HAP-1 (cell line): ENCODE results near the gene GPLD1.
"Not testable (repeated sequence)": the region's sequence is repeated elsewhere in the genome, so short reads cannot be mapped to it uniquely, and the experiment has no call there.

Experiments used
- DNase-seq, 2 experiments: peaks; one replicate each; pipeline ENCODE4 v3.0.0-alpha.2; 2016 to 2020; ENCODE audit warnings: low spot score in 2 of 2
- H3K27me3 ChIP-seq: fragments of 250-450 bp; sonication (Bioruptor Pico); 2 replicates; pipeline ENCODE4 v1.5.1; 2020; ENCODE audit warnings: low read depth, mild to moderate bottlenecking, moderate library complexity
- H3K36me3 ChIP-seq: fragments of 250-450 bp; sonication (Bioruptor Pico); replicated peaks from 2 replicates; pipeline ENCODE4 v1.5.1; 2020; ENCODE audit warnings: mild to moderate bottlenecking
- H3K4me1 ChIP-seq: fragments of 250-450 bp; sonication (Bioruptor Pico); 2 replicates; pipeline ENCODE4 v1.5.1; 2020; ENCODE audit warnings: mild to moderate bottlenecking
- H3K4me3 ChIP-seq: fragments of 250-450 bp; sonication (Bioruptor Pico); 2 replicates; pipeline ENCODE4 v1.5.1; 2020; ENCODE audit warnings: mild to moderate bottlenecking, moderate library complexity
- H3K9me3 ChIP-seq: fragments of 250-450 bp; sonication (Bioruptor Pico); 2 replicates; pipeline ENCODE4 v1.5.1; 2020; ENCODE audit warnings: mild to moderate bottlenecking, moderate library complexity
- in situ Hi-C: fragments of 300-500 bp; cut with MboI; formaldehyde crosslinking; loops from 3 replicates; pipeline ENCODE4 v1.14.3; 2020; ENCODE audit warnings: low sequenced_read_pairs, inconsistent platforms, mixed read lengths

Gene GPLD1

GRCh38 chr6:24513602-24514001 lies 24.2 kb upstream of the GPLD1 start:
- in situ Hi-C loops, result no loop called here
- H3K27me3 ChIP-seq, result no peaks in the 10 kb centered on the region
- no peak for DNase-seq
- no peak overlapping the region for H3K4me3 ChIP-seq
- H3K36me3 ChIP-seq, result no peaks in the 10 kb centered on the region; the same call in 1 of the 2 replicates
- H3K9me3 ChIP-seq, result no peaks in the 10 kb centered on the region
- no peaks in the 10 kb centered on the region for H3K4me1 ChIP-seq

- in situ Hi-C loops, H3K4me3 ChIP-seq, H3K36me3 ChIP-seq, H3K4me1 ChIP-seq, H3K27me3 ChIP-seq, DNase-seq, H3K9me3 ChIP-seq: not testable (repeated sequence)
These were observed 22.6 kb upstream of the GPLD1 start for GRCh38 chr6:24511976-24512375.

- DNase-seq, result no peak
- in situ Hi-C loops, result no loop called here
- H3K36me3 ChIP-seq, result no peaks in the 10 kb centered on the region; the same call in 1 of the 2 replicates
These were observed 17.6 kb upstream of the GPLD1 start for GRCh38 chr6:24506814-24507520.

GRCh38 chr6:24504649-24505586 lies 15.5 kb upstream of the GPLD1 start:
- DNase-seq, result no peak
- no peaks in the 10 kb centered on the region; the same call in 1 of the 2 replicates for H3K4me1 ChIP-seq
- H3K9me3 ChIP-seq, result no peaks in the 10 kb centered on the region
- H3K4me3 ChIP-seq, result no peak overlapping the region
- in situ Hi-C loops, result no loop called here
- H3K27me3 ChIP-seq, result no peaks in the 10 kb centered on the region
- no peaks in the 10 kb centered on the region; the same call in none of the 2 replicates for H3K36me3 ChIP-seq

More at GRCh38 chr6:24506814-24507520, 17.6 kb upstream of the GPLD1 start:
- Histone ChIP-seq H3K27me3 (no peaks in the 10 kb centered on the region), H3K4me3 (no peak overlapping the region), H3K4me1 (no peaks in the 10 kb centered on the region; the same call in 1 of the 2 replicates), H3K9me3 (no peaks in the 10 kb centered on the region)

- Histone ChIP-seq H3K9me3 (no peaks in the 10 kb centered on the region), H3K36me3 (no peaks in the 10 kb centered on the region; the same call in none of the 2 replicates), H3K27me3 (no peaks in the 10 kb centered on the region), H3K4me1 (no peaks in the 10 kb centered on the region; the same call in 1 of the 2 replicates), H3K4me3 (no peak overlapping the region)
- in situ Hi-C loops, result no loop called here
- DNase-seq, result no peak
These were observed 14.9 kb upstream of the GPLD1 start for GRCh38 chr6:24504287-24504648.

- Histone ChIP-seq H3K9me3 (no peaks in the 10 kb centered on the region), H3K4me3 (no peak overlapping the region), H3K27me3 (no peaks in the 10 kb centered on the region), H3K4me1 (no peaks in the 10 kb centered on the region; the same call in 1 of the 2 replicates), H3K36me3 (no peaks in the 10 kb centered on the region; the same call in 1 of the 2 replicates)
- in situ Hi-C loops, result no loop called here
- no peak for DNase-seq
These were observed 12.5 kb upstream of the GPLD1 start for GRCh38 chr6:24501914-24502313.

GRCh38 chr6:24501374-24501773 lies 12.0 kb upstream of the GPLD1 start:
- Histone ChIP-seq H3K27me3 (no peaks in the 10 kb centered on the region), H3K36me3 (no peaks in the 10 kb centered on the region; the same call in 1 of the 2 replicates), H3K9me3 (no peaks in the 10 kb centered on the region), H3K4me1 (no peaks in the 10 kb centered on the region; the same call in 1 of the 2 replicates), H3K4me3 (no peak overlapping the region)
- in situ Hi-C loops, result no loop called here
- DNase-seq, result no peak

- in situ Hi-C loops, result no loop called here
- no peak for DNase-seq
- Histone ChIP-seq H3K9me3 (no peaks in the 10 kb centered on the region), H3K27me3 (no peaks in the 10 kb centered on the region), H3K4me3 (no peak overlapping the region), H3K36me3 (no peaks in the 10 kb centered on the region; the same call in 1 of the 2 replicates), H3K4me1 (no peaks in the 10 kb centered on the region; the same call in none of the 2 replicates)
These were observed 11.3 kb upstream of the GPLD1 start for GRCh38 chr6:24500683-24501082.

GRCh38 chr6:24497254-24497970 lies 8.0 kb upstream of the GPLD1 start:
- Histone ChIP-seq H3K27me3 (no peaks in the 10 kb centered on the region), H3K36me3 (no peaks in the 10 kb centered on the region; the same call in 1 of the 2 replicates), H3K9me3 (no peaks in the 10 kb centered on the region), H3K4me1 (peaks cover 10% of the 10 kb centered on the region), H3K4me3 (no peak overlapping the region)
- in situ Hi-C loops, result no loop called here
- no peak for DNase-seq

GRCh38 chr6:24494821-24495795 lies 5.7 kb upstream of the GPLD1 start, which contains the start of gene ALDH5A1:
TSS of gene ALDH5A1 (plus strand) at chr6:24494969. CDS start at chr6:24494997, 28 bp downstream.
- H3K9me3 ChIP-seq, result no peaks in the 10 kb centered on the region
- DNase-seq, result peak; percentile 37 to 78
- in situ Hi-C loops, result no loop called here

GRCh38 chr6:24493945-24494820 lies 4.8 kb upstream of the GPLD1 start:
- no peaks in the 10 kb centered on the region for H3K27me3 ChIP-seq
- no peaks in the 10 kb centered on the region for H3K9me3 ChIP-seq
- H3K4me3 ChIP-seq, result peak overlapping the region; percentile 42
- DNase-seq, result no peak
- H3K4me1 ChIP-seq, result peaks cover 10% of the 10 kb centered on the region
- H3K36me3 ChIP-seq, result no peaks in the 10 kb centered on the region
- in situ Hi-C loops, result no loop called here

More at GRCh38 chr6:24494821-24495795, 5.7 kb upstream of the GPLD1 start, which contains the start of gene ALDH5A1:
- Histone ChIP-seq H3K36me3 (no peaks in the 10 kb centered on the region), H3K27me3 (no peaks in the 10 kb centered on the region), H3K4me1 (peaks cover 10% of the 10 kb centered on the region), H3K4me3 (peak within 1 kb of the TSS; percentile 42)

- Histone ChIP-seq H3K27me3 (no peaks in the 10 kb centered on the region), H3K36me3 (no peaks in the 10 kb centered on the region), H3K4me1 (peaks cover 10% of the 10 kb centered on the region), H3K4me3 (no peak overlapping the region), H3K9me3 (no peaks in the 10 kb centered on the region)
- in situ Hi-C loops, result no loop called here
- peak; percentile 10 to 70 for DNase-seq
These were observed 3.1 kb upstream of the GPLD1 start for GRCh38 chr6:24492475-24492874.
